Spleen (tissue), 11 donors: ENCODE results near the gene LRCH1. TPM values are rescaled to one million over a fixed set of nuclear protein-coding genes. Genes with fewer than 3 reads are reported as not detected.
A peak's percentile ranks its signal among the peaks of the same experiment; 100 is the strongest.

Experiments used
- DNase-seq: peaks from one replicate; pipeline ENCODE4 v3.0.0-alpha.2; 2020
- H3K27ac ChIP-seq, 8 donors: fragments of 200-600 bp; sonication (generic) in 7 of 8; 1 replicate in 4 of 8; 2 replicates in 4 of 8; pipeline versions ENCODE4 v1.5.0 to v1.8.0; 2016 to 2021; ENCODE audit warnings: inconsistent platforms in 4 of 8, mild to moderate bottlenecking in 4 of 8, moderate library complexity in 1 of 8
- H3K27me3 ChIP-seq, 7 donors: fragments of 200-600 bp; sonication (generic) in 6 of 7; replicated peaks in 1 of 7; 1 replicate in 4 of 7; 2 replicates in 3 of 7; pipeline versions ENCODE4 v1.5.0 to v1.8.0; 2016 to 2021; ENCODE audit warnings: inconsistent platforms in 3 of 7, mild to moderate bottlenecking in 1 of 7
- H3K36me3 ChIP-seq, 6 donors: fragments of 200-600 bp; sonication (generic) in 5 of 6; 1 replicate in 4 of 6; 2 replicates in 2 of 6; pipeline versions ENCODE4 v1.5.0 to v1.8.0; 2016 to 2021; ENCODE audit warnings: inconsistent platforms in 2 of 6
- H3K4me1 ChIP-seq, 6 donors: fragments of 200-600 bp; sonication (generic) in 5 of 6; 1 replicate in 3 of 6; 2 replicates in 3 of 6; pipeline versions ENCODE4 v1.5.0 to v1.8.0; 2016 to 2021; ENCODE audit warnings: inconsistent platforms in 3 of 6
- H3K4me3 ChIP-seq, 8 donors: fragments of 200-600 bp; sonication (generic) in 7 of 8; 1 replicate in 4 of 8; 2 replicates in 4 of 8; pipeline versions ENCODE4 v1.5.0 to v1.8.0; 2016 to 2021; ENCODE audit warnings: inconsistent platforms in 4 of 8, mild to moderate bottlenecking in 4 of 8, moderate library complexity in 2 of 8
- H3K9me3 ChIP-seq, 8 donors: fragments of 200-600 bp; sonication (generic) in 7 of 8; 1 replicate in 4 of 8; 2 replicates in 4 of 8; pipeline versions ENCODE4 v1.5.0 to v1.8.0; 2016 to 2021; ENCODE audit warnings: inconsistent platforms in 4 of 8
- CTCF ChIP-seq, 11 experiments: fragments of 200-600 bp in 7 of 11; fragments of 450-650 bp in 4 of 11; sonication (generic) in 4 of 11; IDR thresholded peaks in 8 of 11; conservative IDR thresholded peaks in 3 of 11; 1 replicate in 7 of 11; 2 replicates in 4 of 11; pipeline versions ENCODE4 v1.4.0 to v1.8.0; 2016 to 2021; ENCODE audit warnings: antibody characterized with exemption in 11 of 11, inconsistent platforms in 4 of 11, mild to moderate bottlenecking in 1 of 11
- POLR2A ChIP-seq, 3 donors: fragments of 450-650 bp; IDR thresholded peaks; one replicate each; pipeline ENCODE4 v1.5.1; 2017; ENCODE audit warnings: antibody characterized with exemption in 3 of 3, mild to moderate bottlenecking in 1 of 3
- POLR2AphosphoS5 ChIP-seq, 3 donors: sonication (generic); formaldehyde crosslinking; IDR thresholded peaks; one replicate each; pipeline ENCODE4 v1.5.1; 2017; ENCODE audit warnings: antibody characterized with exemption in 3 of 3
- WGBS, 5 donors: extraction: QIAGEN DNeasy Blood & Tissue Kit in 3 of 5; methylation state at CpG; one replicate each; pipeline versions ENCODE4 v1.1.5 to v1.1.7; 2013 to 2018; 5-methylcytosine and 5-hydroxymethylcytosine counted together
- intact Hi-C: fragments of 100-400 bp; cut with DNase I; formaldehyde crosslinking; loops from one replicate; pipeline ENCODE4 v1.15.0; 2023; ENCODE audit warnings: low total_unique reads
- polyA plus RNA-seq, 3 donors: library from polyadenylated mRNA; stranded (reverse); fragments of 200-250 nt; gene quantifications; one replicate each; pipeline ENCODE4 v1.2.1, GENCODE V29; 2013
- total RNA-seq, 7 donors: library from RNA; depleted of rRNA in 3 of 7; stranded (reverse); fragments of >200 nt in 3 of 7; fragmentation: NEBNext Ultra II Directional in 4 of 7; extraction: Animal tissue kit (Norgen Biotek cat#: 25700) in 4 of 7; gene quantifications; one replicate each; pipeline versions ENCODE4 v1.1.0 to v1.2.1, GENCODE V29; 2016 to 2021
- donor health status: healthy with polysubstance abuse.
- donor health status: DM: no; HTN: no; CAD: no; lungs with moderate emphysema.
- donor health status: DM: no; HTN: no; CAD: no.
- donor health status: Bipolar disorder and iron deficiency.
- donor health status: healthy.
- donor health status: DM: no; HTN: no; CAD: no.
- donor health status: DM: yes; HTN: yes; CAD: no.

Gene LRCH1
- total and polyA plus RNA-seq, 10 donors, result 7.4 to 41.6 (median 34.6) TPM

GRCh38 chr13:46554951-46555350, 2.0 kb downstream of the LRCH1 start:
- DNase-seq, result no peak
- intact Hi-C loops, result loop anchor here (5.0 to 10.0 kb wide), 2 partner anchors 42 to 130 kb away; no protein-coding TSS in a partner anchor
- WGBS, 5 donors, result 8 to 19% (median 13%) methylated on average over 2 of the region's 2 CpGs
- H3K27ac ChIP-seq, result peak overlapping the region; percentile 76 to 94 (median 92)
- no peaks in the 10 kb centered on the region for H3K27me3 ChIP-seq
- peaks cover 17 to 78% (median 60%) of the 10 kb centered on the region in 6 donors for H3K4me1 ChIP-seq
- H3K36me3 ChIP-seq, result no peaks in the 10 kb centered on the region
- no peaks in the 10 kb centered on the region for H3K9me3 ChIP-seq
- H3K4me3 ChIP-seq, result peak overlapping the region; percentile 76 to 100 (median 98)
- no peak for TF ChIP-seq POLR2AphosphoS5 (IDR thresholded peaks at IDR 0.05)
- peak in 1 of 11 experiments; percentile 0 for TF ChIP-seq CTCF (IDR thresholded peaks at IDR 0.05 in 8 of 11, conservative IDR thresholded peaks at IDR 0.05 in 3 of 11)
- TF ChIP-seq POLR2A (IDR thresholded peaks at IDR 0.05), result no peak

GRCh38 chr13:46555722-46556417, 2.9 kb downstream of the LRCH1 start:
- Histone ChIP-seq H3K4me3 (peak overlapping the region in 3 of 8 donors; percentile 98 to 100 (median 98)), H3K4me1 (peaks cover 17 to 85% (median 67%) of the 10 kb centered on the region in 6 donors), H3K9me3 (no peaks in the 10 kb centered on the region), H3K27me3 (no peaks in the 10 kb centered on the region), H3K27ac (peak overlapping the region; percentile 9 to 94 (median 92)), H3K36me3 (no peaks in the 10 kb centered on the region)
- intact Hi-C loops, result loop anchor here (5.0 to 10.0 kb wide), 2 partner anchors 41 to 129 kb away; no protein-coding TSS in a partner anchor
- 32 to 49% (median 40%) methylated on average over 4 of the region's 4 CpGs for WGBS, 5 donors
- DNase-seq, result no peak
- TF ChIP-seq CTCF (IDR thresholded peaks at IDR 0.05 in 8 of 11, conservative IDR thresholded peaks at IDR 0.05 in 3 of 11), result no peak
- no peak for TF ChIP-seq POLR2A (IDR thresholded peaks at IDR 0.05)
- no peak for TF ChIP-seq POLR2AphosphoS5 (IDR thresholded peaks at IDR 0.05)

GRCh38 chr13:46556418-46556779, 3.4 kb downstream of the LRCH1 start:
- no peak for TF ChIP-seq POLR2A (IDR thresholded peaks at IDR 0.05)
- TF ChIP-seq CTCF (IDR thresholded peaks at IDR 0.05 in 8 of 11, conservative IDR thresholded peaks at IDR 0.05 in 3 of 11), result no peak
- no peak for TF ChIP-seq POLR2AphosphoS5 (IDR thresholded peaks at IDR 0.05)
- WGBS, 5 donors, result 81 to 92% (median 86%) methylated on average over 6 of the region's 6 CpGs
- no peak for DNase-seq
- Histone ChIP-seq H3K36me3 (no peaks in the 10 kb centered on the region), H3K27ac (peak overlapping the region in 4 of 8 donors; percentile 88 to 94 (median 94)), H3K4me1 (peaks cover 17 to 85% (median 65%) of the 10 kb centered on the region in 6 donors), H3K9me3 (no peaks in the 10 kb centered on the region), H3K27me3 (no peaks in the 10 kb centered on the region), H3K4me3 (peak overlapping the region in 1 of 8 donors; percentile 100)
- intact Hi-C loops, result loop anchor here (5.0 to 10.0 kb wide), 2 partner anchors 41 to 128 kb away; no protein-coding TSS in a partner anchor

- Histone ChIP-seq H3K27ac (peak overlapping the region in 3 of 8 donors; percentile 22 to 30 (median 24)), H3K4me1 (peaks cover 20 to 98% (median 65%) of the 10 kb centered on the region in 6 donors), H3K36me3 (no peaks in the 10 kb centered on the region), H3K27me3 (no peaks in the 10 kb centered on the region), H3K9me3 (no peaks in the 10 kb centered on the region), H3K4me3 (no peak overlapping the region)
- TF ChIP-seq POLR2A (IDR thresholded peaks at IDR 0.05), result no peak
- TF ChIP-seq CTCF (IDR thresholded peaks at IDR 0.05 in 8 of 11, conservative IDR thresholded peaks at IDR 0.05 in 3 of 11), result no peak
- no peak for TF ChIP-seq POLR2AphosphoS5 (IDR thresholded peaks at IDR 0.05)
- intact Hi-C loops, result loop anchor here (5.0 to 10.0 kb wide), 2 partner anchors 38 to 125 kb away; no protein-coding TSS in a partner anchor
- 66 to 78% (median 74%) methylated on average over 2 of the region's 2 CpGs for WGBS, 5 donors
- DNase-seq, result no peak
Observed at GRCh38 chr13:46559272-46559805, 6.4 kb downstream of the LRCH1 start.
